ENCODE results near the gene DHX36.

Gene DHX36, protein sequence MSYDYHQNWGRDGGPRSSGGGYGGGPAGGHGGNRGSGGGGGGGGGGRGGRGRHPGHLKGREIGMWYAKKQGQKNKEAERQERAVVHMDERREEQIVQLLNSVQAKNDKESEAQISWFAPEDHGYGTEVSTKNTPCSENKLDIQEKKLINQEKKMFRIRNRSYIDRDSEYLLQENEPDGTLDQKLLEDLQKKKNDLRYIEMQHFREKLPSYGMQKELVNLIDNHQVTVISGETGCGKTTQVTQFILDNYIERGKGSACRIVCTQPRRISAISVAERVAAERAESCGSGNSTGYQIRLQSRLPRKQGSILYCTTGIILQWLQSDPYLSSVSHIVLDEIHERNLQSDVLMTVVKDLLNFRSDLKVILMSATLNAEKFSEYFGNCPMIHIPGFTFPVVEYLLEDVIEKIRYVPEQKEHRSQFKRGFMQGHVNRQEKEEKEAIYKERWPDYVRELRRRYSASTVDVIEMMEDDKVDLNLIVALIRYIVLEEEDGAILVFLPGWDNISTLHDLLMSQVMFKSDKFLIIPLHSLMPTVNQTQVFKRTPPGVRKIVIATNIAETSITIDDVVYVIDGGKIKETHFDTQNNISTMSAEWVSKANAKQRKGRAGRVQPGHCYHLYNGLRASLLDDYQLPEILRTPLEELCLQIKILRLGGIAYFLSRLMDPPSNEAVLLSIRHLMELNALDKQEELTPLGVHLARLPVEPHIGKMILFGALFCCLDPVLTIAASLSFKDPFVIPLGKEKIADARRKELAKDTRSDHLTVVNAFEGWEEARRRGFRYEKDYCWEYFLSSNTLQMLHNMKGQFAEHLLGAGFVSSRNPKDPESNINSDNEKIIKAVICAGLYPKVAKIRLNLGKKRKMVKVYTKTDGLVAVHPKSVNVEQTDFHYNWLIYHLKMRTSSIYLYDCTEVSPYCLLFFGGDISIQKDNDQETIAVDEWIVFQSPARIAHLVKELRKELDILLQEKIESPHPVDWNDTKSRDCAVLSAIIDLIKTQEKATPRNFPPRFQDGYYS

GRCh38 chr3:154323891-154324738 lies at the start of gene DHX36:
Gene DHX36, minus strand, starts transcription at chr3:154324487. Its CDS starts 71 bp downstream, at chr3:154324416.
- peak; percentile 86 for DNase-seq (ENCODE audit: low read depth)

- DNase-seq (ENCODE audit: low read depth): no peak
Measured at GRCh38 chr3:154367221-154367620, 42.9 kb upstream of the DHX36 start.

DNA sequence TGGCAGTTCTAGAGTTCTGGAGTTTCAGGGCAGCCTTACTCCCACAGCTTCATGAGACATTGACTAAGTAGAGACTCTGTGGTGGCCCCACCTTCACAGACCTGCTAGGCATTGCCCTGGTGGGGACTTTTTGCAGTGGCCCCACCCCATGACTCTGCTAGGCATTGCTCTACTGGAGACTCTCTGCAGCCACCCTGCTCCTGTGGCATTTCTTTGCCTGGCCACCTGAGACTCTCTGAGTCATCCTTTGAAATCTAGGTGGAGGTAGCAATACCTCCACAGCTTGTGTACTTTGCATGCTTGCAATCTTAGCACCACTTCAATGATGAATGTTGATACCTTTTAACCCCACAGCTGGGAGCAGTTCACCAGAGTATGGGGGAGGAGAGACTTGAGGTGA lies 40.6 kb upstream of the DHX36 start:
- DNase-seq (ENCODE audit: low read depth): no peak

DNA sequence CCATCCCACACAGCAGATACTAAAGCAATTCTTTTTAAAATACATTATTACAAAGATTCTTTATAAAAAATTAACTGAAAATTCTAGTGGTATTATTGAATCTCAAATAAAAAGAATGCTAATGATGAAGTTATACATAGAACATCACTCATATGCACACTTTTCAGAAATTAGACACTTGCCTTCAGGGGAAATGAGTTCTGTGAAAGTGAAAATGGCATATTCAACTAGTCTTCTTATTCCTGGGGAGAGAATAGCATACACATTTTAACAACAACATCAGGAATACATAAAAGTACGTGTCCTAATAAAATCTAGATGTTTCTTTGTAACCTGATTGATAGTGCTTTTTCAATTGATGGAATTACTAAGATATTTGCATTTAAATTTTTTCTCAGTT lies 36.8 kb upstream of the DHX36 start:
- DNase-seq (ENCODE audit: low read depth): no peak

- no peak for DNase-seq (ENCODE audit: low read depth)
Measured at GRCh38 chr3:154356009-154356408, 31.7 kb upstream of the DHX36 start.

DNA sequence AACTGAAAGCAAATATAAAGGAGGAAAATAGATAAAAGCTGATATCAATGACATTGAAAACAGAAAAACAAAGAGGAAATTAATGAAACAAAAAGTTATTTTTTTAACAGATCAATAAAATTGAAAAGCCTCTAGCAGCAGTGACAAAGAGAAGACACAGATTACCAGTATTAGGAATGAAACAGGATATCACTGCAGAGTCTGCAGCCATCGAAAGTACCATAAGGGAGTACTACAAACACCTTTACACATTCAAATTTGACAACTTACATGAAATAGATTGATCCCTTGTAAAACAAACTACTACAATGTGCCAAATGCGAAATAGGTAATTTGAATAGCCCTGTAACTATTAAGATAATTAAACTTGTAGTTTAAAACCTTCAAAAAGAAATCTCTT lies 24.9 kb upstream of the DHX36 start:
- no peak for DNase-seq (ENCODE audit: low read depth)

DNA sequence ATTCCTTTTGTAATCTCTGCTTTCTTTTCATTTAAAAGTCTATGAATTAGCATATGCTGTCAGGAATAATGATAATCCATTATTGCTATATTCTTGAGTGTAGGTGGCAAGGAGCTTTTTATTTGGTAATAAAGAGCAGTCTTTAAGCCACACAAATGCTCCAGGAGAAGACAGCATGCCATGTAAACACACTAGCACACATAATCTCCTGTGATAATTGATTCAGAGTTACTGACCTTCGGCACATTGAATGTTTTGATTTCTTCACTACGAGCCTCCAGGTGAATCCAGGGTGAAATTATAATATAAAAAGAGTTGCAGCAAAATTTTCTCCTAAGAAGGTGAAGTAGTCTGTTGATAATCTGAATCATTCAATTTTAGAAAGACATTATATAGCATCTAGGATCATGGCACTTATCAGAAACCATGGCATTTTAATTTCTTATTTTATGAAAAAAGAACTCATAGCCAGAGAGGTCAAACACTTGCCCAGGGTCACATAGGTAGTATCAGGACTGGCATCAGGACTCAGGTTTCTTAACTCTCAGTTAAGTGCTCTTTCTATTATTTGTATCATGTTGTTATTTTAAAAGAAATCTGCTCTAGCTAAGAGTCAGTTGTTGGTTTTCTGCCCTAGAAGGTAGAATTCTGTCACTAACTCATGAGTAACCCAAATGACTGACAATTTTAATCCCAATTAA lies 21.3 kb upstream of the DHX36 start:
- DNase-seq (ENCODE audit: low read depth): no peak

- DNase-seq (ENCODE audit: low read depth): no peak
Measured at GRCh38 chr3:154338570-154338969, 14.3 kb upstream of the DHX36 start.

DNA sequence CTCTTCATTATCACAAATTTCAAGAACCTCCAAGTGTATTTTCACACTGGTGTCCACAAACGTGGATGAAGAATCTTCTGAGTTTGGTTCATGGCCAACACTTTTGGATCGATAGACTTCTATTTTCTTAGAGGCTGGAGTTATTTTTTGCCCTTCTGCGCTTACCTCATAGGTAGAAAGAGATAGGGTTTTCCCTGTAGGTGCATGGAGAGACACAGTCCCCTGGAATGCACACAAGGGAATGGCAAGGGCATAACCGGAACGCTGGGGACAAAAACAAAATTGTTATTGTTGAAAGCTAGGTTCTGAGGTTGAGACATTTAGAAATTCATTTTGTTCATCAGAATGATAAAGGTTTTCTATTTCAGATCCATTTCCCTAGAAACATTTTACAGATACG lies 13.7 kb upstream of the DHX36 start:
- no peak for DNase-seq (ENCODE audit: low read depth)

GRCh38 chr3:154334973-154335420 lies 10.7 kb upstream of the DHX36 start:
- DNase-seq (ENCODE audit: low read depth): no peak

- DNase-seq (ENCODE audit: low read depth): no peak
Measured at GRCh38 chr3:154327871-154328270, 3.6 kb upstream of the DHX36 start.

DNA sequence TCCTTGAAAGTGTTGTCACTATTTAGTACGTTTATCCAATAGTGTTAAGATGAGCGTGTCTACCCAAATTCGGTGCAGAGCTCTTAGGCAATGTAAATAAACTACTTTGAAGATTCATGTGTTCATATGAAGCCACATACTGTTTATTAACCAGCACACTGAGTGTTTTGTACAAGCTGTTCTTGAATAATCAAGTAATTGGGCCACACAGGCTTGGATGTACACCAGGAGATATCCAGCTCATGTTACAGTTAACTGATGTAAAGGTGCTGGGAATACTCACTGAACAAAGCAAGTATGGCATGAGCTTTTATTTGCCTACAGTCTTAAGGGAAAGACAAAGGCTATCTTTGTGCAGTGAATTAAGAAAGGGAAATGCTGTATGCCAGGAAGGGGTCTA lies 632 bp upstream of the DHX36 start:
- no peak for DNase-seq (ENCODE audit: low read depth)

GRCh38 chr3:154316974-154317767 lies 7.1 kb downstream of the DHX36 start:
- no peak for DNase-seq (ENCODE audit: low read depth)

DNA sequence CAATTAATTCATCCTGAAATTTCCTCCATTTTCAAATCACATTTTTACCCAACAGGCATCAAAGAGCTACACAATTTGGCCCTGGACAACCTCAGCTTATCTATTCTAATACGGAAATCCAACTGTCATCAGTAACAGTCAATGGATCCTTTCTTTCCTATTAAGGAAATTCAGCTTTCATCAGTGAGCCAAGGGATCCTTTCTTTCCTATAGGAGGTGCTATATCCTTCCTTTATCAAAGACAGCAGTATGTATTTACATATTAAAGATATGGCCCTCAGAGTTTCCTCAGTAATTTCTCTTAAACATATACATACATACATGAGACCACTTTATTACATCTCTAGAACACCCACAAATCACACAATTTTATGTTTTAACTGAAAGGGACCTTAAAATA lies 10.1 kb downstream of the DHX36 start:
- DNase-seq (ENCODE audit: low read depth): no peak

DNA sequence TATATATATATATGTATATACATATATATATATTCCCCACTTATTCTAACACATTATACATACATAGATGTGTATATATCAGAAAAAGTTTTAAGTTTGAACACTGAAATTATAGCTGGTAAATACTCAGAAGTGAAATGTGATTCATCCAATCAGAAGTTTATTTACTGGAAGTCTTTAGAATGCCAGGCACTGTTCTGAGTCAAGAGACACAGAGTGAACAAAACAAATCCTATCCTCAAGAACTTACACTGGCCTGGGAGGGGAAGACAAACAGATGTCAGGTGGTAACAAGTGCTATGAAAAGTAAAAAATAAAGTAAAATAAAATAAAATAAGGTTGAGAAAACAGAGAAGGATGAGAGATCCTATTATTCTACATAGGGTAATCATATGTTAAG lies 13.4 kb downstream of the DHX36 start:
- no peak for DNase-seq (ENCODE audit: low read depth)

- DNase-seq (ENCODE audit: low read depth): no peak
Measured at GRCh38 chr3:154307363-154307762, 16.9 kb downstream of the DHX36 start.

- DNase-seq (ENCODE audit: low read depth): no peak
Measured at GRCh38 chr3:154304936-154305335, 19.4 kb downstream of the DHX36 start.

DNA sequence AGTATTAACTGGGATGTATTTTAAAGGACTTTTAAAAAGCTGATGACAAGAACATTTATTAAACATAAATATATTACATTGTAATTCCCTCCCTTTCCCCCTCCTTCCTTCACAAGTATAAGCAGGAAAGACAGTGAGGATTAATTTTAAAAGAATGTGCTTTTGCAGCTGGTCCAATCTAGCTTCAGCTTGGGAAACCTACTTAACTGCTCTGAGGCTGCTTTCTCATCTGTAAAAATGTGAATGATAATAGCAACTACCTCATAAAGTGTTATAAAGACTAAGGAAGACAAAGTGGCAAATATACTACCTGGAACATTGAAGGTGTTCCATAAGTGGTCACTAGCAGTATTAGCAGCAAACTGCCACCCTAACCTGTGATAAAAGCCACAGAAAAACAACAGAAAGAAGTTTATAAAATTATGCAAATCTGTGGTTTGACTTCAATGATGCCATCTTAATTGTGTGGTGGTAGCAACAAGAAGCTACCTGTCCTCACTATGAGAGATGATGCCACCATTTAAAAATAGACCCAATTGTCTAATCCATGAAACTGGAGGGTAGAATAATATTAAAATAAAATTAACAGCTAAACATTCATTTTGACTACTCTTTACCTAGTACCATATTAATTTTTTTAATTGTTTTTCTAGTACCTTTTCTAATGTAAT lies 20.0 kb downstream of the DHX36 start:
- DNase-seq (ENCODE audit: low read depth): no peak

DNA sequence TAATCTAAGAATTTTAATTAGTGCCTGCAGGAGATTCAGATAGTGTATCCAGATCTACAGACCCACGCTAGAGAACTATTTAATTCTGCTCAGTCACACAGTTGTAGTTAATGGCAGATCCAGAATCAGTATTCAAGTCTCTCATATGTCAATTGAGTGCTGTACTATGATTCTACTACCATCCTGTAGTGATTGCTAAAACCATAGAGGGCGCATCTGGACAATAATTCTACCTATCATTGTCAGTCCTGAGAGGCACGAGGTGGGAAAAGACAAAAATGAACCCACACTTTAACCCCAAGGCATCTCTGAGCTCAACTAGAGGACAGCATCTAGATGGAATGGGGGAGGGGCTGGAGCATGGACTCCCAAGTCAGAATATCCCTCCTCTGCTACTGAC lies 22.7 kb downstream of the DHX36 start:
- DNase-seq (ENCODE audit: low read depth): no peak

GRCh38 chr3:154294016-154294415 lies 30.3 kb downstream of the DHX36 start:
- DNase-seq (ENCODE audit: low read depth): no peak
